Liver (tissue), 9 donors: ENCODE results near the gene GRK1. TPM values are rescaled to one million over a fixed set of nuclear protein-coding genes. Genes with fewer than 3 reads are reported as not detected.

Source experiments
- DNase-seq: peaks from one replicate; pipeline ENCODE4 v3.0.0-alpha.2; 2017; ENCODE audit warnings: low spot score
- H3K27ac ChIP-seq, 2 donors: one replicate each; pipeline ENCODE4 v1.7.0; 2013; ENCODE audit warnings: inconsistent platforms in 2 of 2, low read length in 2 of 2, control low read depth in 1 of 2, low read depth in 1 of 2, mild to moderate bottlenecking in 1 of 2
- H3K27me3 ChIP-seq, 4 donors: one replicate each; pipeline versions ENCODE4 v1.6.1 to v1.7.0; 2013; ENCODE audit warnings: low read length in 3 of 4, inconsistent platforms in 1 of 4, mild to moderate bottlenecking in 1 of 4, moderate library complexity in 1 of 4; ENCODE audit not compliant: control insufficient read depth in 4 of 4, insufficient read depth in 4 of 4
- H3K36me3 ChIP-seq, 4 donors: one replicate each; pipeline versions ENCODE4 v1.6.1 to v1.7.0; 2013; ENCODE audit warnings: low read length in 3 of 4, mild to moderate bottlenecking in 3 of 4, low read depth in 1 of 4, moderate library complexity in 1 of 4; ENCODE audit not compliant: control insufficient read depth in 4 of 4, insufficient read depth in 3 of 4
- H3K4me1 ChIP-seq, 4 donors: one replicate each; pipeline versions ENCODE4 v1.6.1 to v1.7.0; 2013; ENCODE audit warnings: low read length in 3 of 4, mild to moderate bottlenecking in 3 of 4, moderate library complexity in 1 of 4; ENCODE audit not compliant: control insufficient read depth in 4 of 4, insufficient read depth in 4 of 4
- H3K4me3 ChIP-seq, 3 donors: one replicate each; pipeline versions ENCODE4 v1.6.1 to v1.7.0; 2013; ENCODE audit warnings: low read length in 3 of 3, control low read depth in 1 of 3, low read depth in 1 of 3, mild to moderate bottlenecking in 1 of 3
- H3K9ac ChIP-seq, 2 donors: one replicate each; pipeline ENCODE4 v1.7.0; 2013; ENCODE audit warnings: low read length in 2 of 2, mild to moderate bottlenecking in 2 of 2, moderate library complexity in 2 of 2, control low read depth in 1 of 2, low read depth in 1 of 2
- H3K9me3 ChIP-seq, 4 donors: one replicate each; pipeline versions ENCODE4 v1.6.1 to v1.7.0; 2013; ENCODE audit warnings: low read length in 3 of 4; ENCODE audit not compliant: control insufficient read depth in 4 of 4
- ATF3 ChIP-seq: IDR thresholded peaks from 2 replicates; pipeline ENCODE4 v1.6.1; 2016; ENCODE audit warnings: antibody characterized with exemption
- CTCF ChIP-seq: fragments of 150-350 bp; IDR thresholded peaks from 2 replicates; pipeline ENCODE4 v1.5.1; 2017; ENCODE audit warnings: improper control_type of control experiment, low read depth, low read length; ENCODE audit not compliant: missing input control
- EGR1 ChIP-seq, 2 donors: IDR thresholded peaks; 2 replicates each; pipeline ENCODE4 v1.6.1; 2016 to 2018; ENCODE audit warnings: antibody characterized with exemption in 2 of 2, low read depth in 2 of 2
- FOXA1 ChIP-seq: IDR thresholded peaks from 2 replicates; pipeline ENCODE4 v1.6.1; 2016; ENCODE audit warnings: antibody characterized with exemption
- FOXA2 ChIP-seq: IDR thresholded peaks from 2 replicates; pipeline ENCODE4 v1.6.1; 2016; ENCODE audit warnings: antibody characterized with exemption
- GABPA ChIP-seq, 2 donors: IDR thresholded peaks in 1 of 2; conservative IDR thresholded peaks in 1 of 2; 2 replicates each; pipeline ENCODE4 v1.6.1; 2016; ENCODE audit warnings: antibody characterized with exemption in 2 of 2, mild to moderate bottlenecking in 1 of 2, moderate library complexity in 1 of 2
- HNF4A ChIP-seq, 2 donors: conservative IDR thresholded peaks; 2 replicates each; pipeline ENCODE4 v1.6.1; 2016; ENCODE audit warnings: antibody characterized with exemption in 2 of 2, mild to moderate bottlenecking in 2 of 2
- HNF4G ChIP-seq: IDR thresholded peaks from 2 replicates; pipeline ENCODE4 v1.6.1; 2016; ENCODE audit warnings: antibody characterized with exemption
- MAX ChIP-seq: IDR thresholded peaks from 2 replicates; pipeline ENCODE4 v1.6.1; 2016; ENCODE audit warnings: antibody characterized with exemption
- RAD21 ChIP-seq, 2 donors: IDR thresholded peaks; 2 replicates each; pipeline ENCODE4 v1.6.1; 2016; ENCODE audit warnings: antibody characterized with exemption in 2 of 2, mild to moderate bottlenecking in 2 of 2
- RXRA ChIP-seq, 2 donors: IDR thresholded peaks; 2 replicates each; pipeline ENCODE4 v1.6.1; 2017 to 2018; ENCODE audit warnings: antibody characterized with exemption in 2 of 2, mild to moderate bottlenecking in 1 of 2
- SP1 ChIP-seq: IDR thresholded peaks from 2 replicates; pipeline ENCODE4 v1.6.1; 2018; ENCODE audit warnings: antibody characterized with exemption, mild to moderate bottlenecking
- YY1 ChIP-seq: IDR thresholded peaks from 2 replicates; pipeline ENCODE4 v1.6.1; 2016; ENCODE audit warnings: antibody characterized with exemption, mild to moderate bottlenecking
- ZBTB33 ChIP-seq: IDR thresholded peaks from 2 replicates; pipeline ENCODE4 v1.6.1; 2016; ENCODE audit warnings: antibody characterized with exemption
- WGBS: extraction: QIAGEN DNeasy Blood & Tissue Kit; methylation state at CpG from one replicate; pipeline ENCODE4 v1.1.7; 2013; 5-methylcytosine and 5-hydroxymethylcytosine counted together
- polyA plus RNA-seq, 2 donors: library from polyadenylated mRNA; stranded (reverse) in 1 of 2; unstranded in 1 of 2; fragments of 200-250 nt in 1 of 2; fragments of >200 nt in 1 of 2; fragmentation: Nextera tagmentation in 1 of 2; extraction: Ambion mirVana in 1 of 2; gene quantifications; one replicate each; pipeline versions ENCODE4 v1.2.1 to v1.2.3, GENCODE V29; 2013 to 2015
- total RNA-seq, 2 donors: library from RNA; depleted of rRNA; stranded (reverse); fragments of >200 nt; gene quantifications; one replicate each; pipeline ENCODE4 v1.2.3, GENCODE V29; 2014
- donor health status: healthy.
- donor health status: healthy.
- donor health status: healthy.
- donor health status: healthy.
- donor health status: healthy.

GRK1 gene
- total and polyA plus RNA-seq, 4 donors = 0.05 TPM; not detected in 3

- no peak for TF ChIP-seq CTCF
- TF ChIP-seq RXRA (IDR thresholded peaks at IDR 0.05) = no peak
- TF ChIP-seq RAD21 (IDR thresholded peaks at IDR 0.05) = no peak
- TF ChIP-seq SP1 = no peak
- no peak for TF ChIP-seq ATF3
- H3K9ac ChIP-seq = no peak overlapping the region
- H3K4me1 ChIP-seq = no peaks in the 10 kb centered on the region
- H3K36me3 ChIP-seq = no peaks in the 10 kb centered on the region
- 93% methylated on average over 54 of the region's 54 CpGs for WGBS
- no peak overlapping the region for H3K4me3 ChIP-seq
- no peaks in the 10 kb centered on the region for H3K9me3 ChIP-seq
- no peak overlapping the region for H3K27ac ChIP-seq
- H3K27me3 ChIP-seq = no peaks in the 10 kb centered on the region
- DNase-seq = no peak
These were observed 4.3 kb downstream of the GRK1 start for GRCh38 chr13:113671066-113672001.

GRCh38 chr13:113672002-113672651, 5.1 kb downstream of the GRK1 start:
- Histone ChIP-seq H3K9me3 (no peaks in the 10 kb centered on the region), H3K9ac (no peak overlapping the region), H3K27me3 (no peaks in the 10 kb centered on the region), H3K36me3 (no peaks in the 10 kb centered on the region), H3K4me3 (no peak overlapping the region), H3K4me1 (no peaks in the 10 kb centered on the region), H3K27ac (no peak overlapping the region)
- no peak for DNase-seq
- WGBS = 89% methylated on average over 18 of the region's 18 CpGs
- TF ChIP-seq SP1 (no peak), HNF4G (no peak), HNF4A (conservative IDR thresholded peaks at IDR 0.05) (no peak), GABPA (IDR thresholded peaks at IDR 0.05 in 1 of 2, conservative IDR thresholded peaks at IDR 0.05 in 1 of 2) (no peak), MAX (no peak), FOXA2 (no peak)

- 45% methylated on average over 9 of the region's 11 CpGs for WGBS
- no peak for DNase-seq
- Histone ChIP-seq H3K4me1 (peaks cover 0 to 5% (median 3%) of the 10 kb centered on the region in 4 donors), H3K4me3 (no peak overlapping the region), H3K9me3 (no peaks in the 10 kb centered on the region), H3K36me3 (no peaks in the 10 kb centered on the region), H3K27me3 (no peaks in the 10 kb centered on the region), H3K9ac (no peak overlapping the region), H3K27ac (no peak overlapping the region)
- TF ChIP-seq MAX = no peak
- no peak for TF ChIP-seq YY1
- no peak for TF ChIP-seq FOXA1
- no peak for TF ChIP-seq SP1
- TF ChIP-seq HNF4A (conservative IDR thresholded peaks at IDR 0.05) = no peak
- TF ChIP-seq GABPA (IDR thresholded peaks at IDR 0.05 in 1 of 2, conservative IDR thresholded peaks at IDR 0.05 in 1 of 2) = no peak
- no peak for TF ChIP-seq FOXA2
- no peak for TF ChIP-seq CTCF
- no peak for TF ChIP-seq EGR1 (IDR thresholded peaks at IDR 0.05; ENCODE audit: low read depth in 2 of 2)
- no peak for TF ChIP-seq ZBTB33
- no peak for TF ChIP-seq ATF3
- no peak for TF ChIP-seq RAD21 (IDR thresholded peaks at IDR 0.05)
These were observed 55.9 kb downstream of the GRK1 start for GRCh38 chr13:113722921-113723320.
